Kidney epithelial cell (primary cell): Measurements from ENCODE around the gene TBX3. TPM values are rescaled to one million over a fixed set of nuclear protein-coding genes. Genes with fewer than 3 reads are reported as not detected.

Source experiments
- DNase-seq: peaks from one replicate; pipeline ENCODE4 v3.0.0-alpha.2; 2010; ENCODE audit warnings: low read depth
- H3K27me3 ChIP-seq: 2 replicates; pipeline ENCODE4 v1.6.0; 2011; ENCODE audit warnings: low read length; ENCODE audit not compliant: control insufficient read depth, insufficient read depth
- H3K36me3 ChIP-seq: 2 replicates; pipeline ENCODE4 v1.5.1; 2011; ENCODE audit warnings: low read length; ENCODE audit not compliant: control insufficient read depth, insufficient read depth
- H3K4me3 ChIP-seq: 2 replicates; pipeline ENCODE4 v1.5.1; 2011; ENCODE audit warnings: low read depth, mild to moderate bottlenecking, control low read depth, low read length
- CTCF ChIP-seq: IDR thresholded peaks from 2 replicates; pipeline ENCODE4 v1.5.1; 2011; ENCODE audit warnings: mild to moderate bottlenecking, moderate library complexity, low read length, control low read depth, inconsistent platforms; ENCODE audit not compliant: insufficient read depth, poor library complexity, severe bottlenecking
- total RNA-seq: library from RNA; depleted of rRNA; stranded (reverse); fragments of >200 nt; gene quantifications from 2 replicates; pipeline ENCODE4 v1.2.3, GENCODE V29; 2015

Gene TBX3
- total RNA-seq, 1 donor from 2014 or later = 12.2 TPM

GRCh38 chr12:114703060-114703493 is 19.1 kb upstream of the TBX3 start:
- no peak for DNase-seq
- Histone ChIP-seq H3K4me3 (no peak overlapping the region), H3K36me3 (no peaks in the 10 kb centered on the region), H3K27me3 (peaks cover 60% of the 10 kb centered on the region)
- TF ChIP-seq CTCF = no peak

GRCh38 chr12:114702462-114702861 is 18.5 kb upstream of the TBX3 start:
- Histone ChIP-seq H3K4me3 (no peak overlapping the region), H3K27me3 (peaks cover 66% of the 10 kb centered on the region), H3K36me3 (no peaks in the 10 kb centered on the region)
- no peak for DNase-seq
- TF ChIP-seq CTCF = no peak

GRCh38 chr12:114701553-114701952 is 17.6 kb upstream of the TBX3 start:
- no peak for DNase-seq
- Histone ChIP-seq H3K4me3 (no peak overlapping the region), H3K36me3 (no peaks in the 10 kb centered on the region), H3K27me3 (peaks cover 73% of the 10 kb centered on the region)
- no peak for TF ChIP-seq CTCF

GRCh38 chr12:114701104-114701414 is 17.1 kb upstream of the TBX3 start:
- Histone ChIP-seq H3K36me3 (no peaks in the 10 kb centered on the region), H3K4me3 (no peak overlapping the region), H3K27me3 (peaks cover 76% of the 10 kb centered on the region)
- DNase-seq = no peak
- TF ChIP-seq CTCF = no peak

- TF ChIP-seq CTCF = no peak
- H3K36me3 ChIP-seq = no peaks in the 10 kb centered on the region
- H3K4me3 ChIP-seq = no peak overlapping the region
- H3K27me3 ChIP-seq = peaks cover 80% of the 10 kb centered on the region
- DNase-seq = no peak
These were observed 16.6 kb upstream of the TBX3 start for GRCh38 chr12:114700392-114701103.

- no peak for DNase-seq
- no peak for TF ChIP-seq CTCF
- no peaks in the 10 kb centered on the region for H3K36me3 ChIP-seq
- H3K4me3 ChIP-seq = no peak overlapping the region
- peaks cover 91% of the 10 kb centered on the region for H3K27me3 ChIP-seq
These were observed 14.7 kb upstream of the TBX3 start for GRCh38 chr12:114698566-114699163.
